K562 (cell line): ENCODE results near the gene CEP192. TPM values are rescaled to one million over a fixed set of nuclear protein-coding genes. Genes with fewer than 3 reads are reported as not detected.

Experiments
- ATAC-seq: fragments of 200-7000 bp; cut with Tn5 transposase; 3 replicates; pipeline ENCODE4 v1.9.1; 2020; ENCODE audit warnings: moderate library complexity
- BruUV-seq: library from RNA; stranded (reverse); fragments of 400-500 nt; replicated peaks from 2 replicates; lab custom pipeline; 2021; lab: Mats Ljungman, UMichigan
- CTCF ChIA-PET: fragments of 300-600 bp; formaldehyde crosslinking; extraction: SDS; loops from one replicate; lab custom pipeline; 2021; ENCODE audit warnings: low intra/inter-chr PET ratio; lab: Yijun Ruan, JAX
- POLR2A ChIA-PET: fragments of 300-600, 350-650 bp; sonication (Branson Sonifier 250); formaldehyde crosslinking; extraction: SDS; loops from one replicate; lab custom pipeline; 2021; ENCODE audit warnings: antibody characterized with exemption, inconsistent platforms; lab: Yijun Ruan, JAX
- DNase-seq, 4 experiments: peaks; one replicate each; pipeline versions ENCODE4 v3.0.0 to v3.0.0-alpha.2; 2011 to 2018; ENCODE audit warnings: low spot score in 3 of 4, mixed read lengths in 3 of 4; ENCODE audit errors: extremely low read depth in 1 of 4
- FAIRE-seq: peaks from 2 replicates; lab custom pipeline; 2011; peaks lifted over from hg19 to GRCh38; lab: Jason Lieb, UNC
- H2AFZ ChIP-seq: 2 replicates; pipeline ENCODE4 v1.6.0; 2011; ENCODE audit warnings: low read depth, low read length, control low read depth, inconsistent platforms
- H3K27ac ChIP-seq: fragments of 200-600 bp; 3 replicates; pipeline ENCODE4 v1.8.0; 2011; ENCODE audit warnings: low read depth, mild to moderate bottlenecking, control low read depth, inconsistent platforms, low read length, moderate library complexity, mixed read lengths; ENCODE audit errors: extremely low read depth
- H3K27me3 ChIP-seq, 2 experiments: fragments of 300-600 bp in 1 of 2; 2 replicates in 1 of 2; 3 replicates in 1 of 2; pipeline versions ENCODE4 v1.6.0 to v1.8.0; 2011; ENCODE audit warnings: inconsistent platforms in 2 of 2, low read length in 2 of 2, mild to moderate bottlenecking in 1 of 2, mixed read lengths in 1 of 2, moderate library complexity in 1 of 2; ENCODE audit not compliant: control insufficient read depth in 2 of 2, insufficient read depth in 2 of 2
- H3K36me3 ChIP-seq: fragments of 300-600 bp; 3 replicates; pipeline ENCODE4 v1.8.0; 2011; ENCODE audit warnings: mild to moderate bottlenecking, low read length, inconsistent platforms; ENCODE audit not compliant: control insufficient read depth, insufficient read depth
- H3K4me1 ChIP-seq, 2 experiments: fragments of 200-600 bp in 1 of 2; replicated peaks in 1 of 2; 2 replicates in 1 of 2; 3 replicates in 1 of 2; pipeline versions ENCODE4 v1.5.1 to v1.8.0; 2011; ENCODE audit warnings: inconsistent platforms in 2 of 2, low read length in 2 of 2, mild to moderate bottlenecking in 1 of 2, mixed read lengths in 1 of 2, moderate library complexity in 1 of 2; ENCODE audit not compliant: control insufficient read depth in 2 of 2, insufficient read depth in 2 of 2
- H3K4me2 ChIP-seq: 2 replicates; pipeline ENCODE4 v1.6.1; 2011; ENCODE audit warnings: low read length, control low read depth, inconsistent platforms, mixed read lengths; ENCODE audit not compliant: insufficient read depth
- H3K4me3 ChIP-seq: fragments of 200-600 bp; sonication (generic), shearing (Covaris generic); 2 replicates; pipeline ENCODE4 v1.5.1; 2016; ENCODE audit warnings: control low read depth, inconsistent platforms
- H3K79me2 ChIP-seq: fragments of 200-600 bp; 3 replicates; pipeline ENCODE4 v1.8.0; 2011; ENCODE audit warnings: low read length, inconsistent platforms; ENCODE audit not compliant: control insufficient read depth, insufficient read depth
- H3K9ac ChIP-seq, 2 experiments: 2 replicates each; pipeline versions ENCODE4 v1.6.0 to v1.6.1; 2011; ENCODE audit warnings: low read depth in 2 of 2, low read length in 2 of 2, control low read depth in 1 of 2, inconsistent platforms in 1 of 2, mild to moderate bottlenecking in 1 of 2, mixed read lengths in 1 of 2; ENCODE audit not compliant: insufficient read depth in 1 of 2
- H3K9me1 ChIP-seq: one replicate; pipeline ENCODE4 v1.6.0; 2011; ENCODE audit warnings: inconsistent platforms, mild to moderate bottlenecking, low read length, moderate library complexity; ENCODE audit not compliant: control insufficient read depth, insufficient read depth
- H3K9me3 ChIP-seq: replicated peaks from 2 replicates; pipeline ENCODE4 v1.5.1; 2011; ENCODE audit warnings: low read depth, low read length, inconsistent platforms; ENCODE audit not compliant: control insufficient read depth, insufficient read depth
- H4K20me1 ChIP-seq: replicated peaks from 2 replicates; pipeline ENCODE4 v1.6.1; 2011; ENCODE audit warnings: low read length, inconsistent platforms, mixed read lengths; ENCODE audit not compliant: control insufficient read depth, insufficient read depth
- BCOR ChIP-seq: fragments of 450-650 bp; IDR thresholded peaks from 2 replicates; pipeline ENCODE4 v1.6.1; 2016
- CBFB ChIP-seq: sonication (generic); formaldehyde crosslinking; IDR thresholded peaks from 2 replicates; pipeline ENCODE4 v1.4.0; 2020; ENCODE audit warnings: mild to moderate bottlenecking, missing genetic modification reagents
- CBX1 ChIP-seq: sonication (generic); IDR thresholded peaks from 2 replicates; pipeline ENCODE4 v1.6.1; 2016; ENCODE audit warnings: antibody characterized with exemption, low read depth, mild to moderate bottlenecking
- ETV6 ChIP-seq, 3 experiments: fragments of 150-350 bp in 1 of 3; sonication (generic) in 1 of 3; formaldehyde crosslinking in 1 of 3; IDR thresholded peaks; 2 replicates each; pipeline versions ENCODE4 v1.6.1 to v1.8.0; 2014 to 2022; ENCODE audit warnings: borderline replicate concordance in 2 of 3, low read depth in 2 of 3, antibody characterized with exemption in 1 of 3, low read length in 1 of 3, mild to moderate bottlenecking in 1 of 3, missing genetic modification reagents in 1 of 3
- GATAD2B ChIP-seq: fragments of 450-650 bp; IDR thresholded peaks from 2 replicates; pipeline ENCODE4 v1.6.1; 2017; ENCODE audit warnings: mild to moderate bottlenecking, borderline replicate concordance
- NR2F6 ChIP-seq: fragments of 450-650 bp; formaldehyde crosslinking; IDR thresholded peaks from 2 replicates; pipeline ENCODE4 v1.4.0; 2020; ENCODE audit warnings: mild to moderate bottlenecking
- POLR2H ChIP-seq: IDR thresholded peaks from 2 replicates; pipeline ENCODE4 v1.6.1; 2016; ENCODE audit warnings: missing genetic modification characterization, low read depth, mild to moderate bottlenecking, control low read depth, missing compliant biosample characterization, moderate library complexity
- POU5F1 ChIP-seq: fragments of 150-350 bp; IDR thresholded peaks from 2 replicates; pipeline ENCODE4 v1.6.1; 2014; ENCODE audit warnings: borderline replicate concordance, low read length, low read depth, mild to moderate bottlenecking; ENCODE audit not compliant: partially characterized antibody
- RFX5 ChIP-seq: IDR thresholded peaks from 2 replicates; pipeline ENCODE4 v1.6.1; 2011; ENCODE audit warnings: low read depth, mild to moderate bottlenecking, improper control_type of control experiment, low read length
- SETDB1 ChIP-seq: IDR thresholded peaks from one replicate; pipeline ENCODE4 v1.6.1; 2012; ENCODE audit warnings: low read length, control low read depth, inconsistent platforms
- SREBF2 ChIP-seq: sonication (generic); formaldehyde crosslinking; IDR thresholded peaks from 2 replicates; pipeline ENCODE4 v1.4.0; 2020; ENCODE audit warnings: mild to moderate bottlenecking, missing genetic modification reagents
- TBP ChIP-seq: optimal IDR thresholded peaks from 2 replicates; pipeline ENCODE3; 2011; ENCODE audit warnings: low read depth, low read length, improper control_type of control experiment
- ZNF134 ChIP-seq: fragments of 250-450 bp; sonication (Bioruptor Pico); conservative IDR thresholded peaks from 2 replicates; pipeline ENCODE4 v1.4.0; 2020
- ZNF41 ChIP-seq: fragments of 250-450 bp; sonication (Bioruptor Pico); conservative IDR thresholded peaks from 2 replicates; pipeline ENCODE4 v1.4.0; 2020; ENCODE audit warnings: mild to moderate bottlenecking
- WGBS: fragments of 100-300 bp; shearing (Covaris generic); methylation state at CpG from one replicate; pipeline ENCODE4 v1.1.6; 2016; ENCODE audit warnings: low coverage, mixed read lengths; ENCODE audit not compliant: insufficient coverage; ENCODE audit errors: missing lambda C conversion rate; 5-methylcytosine and 5-hydroxymethylcytosine counted together
- in situ Hi-C: fragments of 300-500 bp; cut with MboI; formaldehyde crosslinking; loops from 4 replicates; pipeline ENCODE4 v1.15.0; 2018; ENCODE audit warnings: inconsistent platforms, mixed read lengths
- intact Hi-C: fragments of 100-400 bp; cut with micrococcal nuclease; formaldehyde crosslinking; loops from 2 replicates; pipeline ENCODE4 v1.14.2; 2022
- polyA plus RNA-seq, 8 experiments: library from polyadenylated mRNA; depleted of rRNA in 4 of 8; stranded (reverse) in 5 of 8; unstranded in 3 of 8; fragments of >200 nt; fragmentation: Nextera tagmentation in 2 of 8; fragmentation: Illumina TruSeq in 1 of 8; extraction: Ambion mirVana in 2 of 8; extraction: Trizol in 1 of 8; gene quantifications; 2 replicates each; pipeline versions ENCODE4 v1.2.1 to v1.2.3, GENCODE V29; 2011 to 2014; ENCODE audit warnings: inconsistent platforms in 1 of 8, missing spikeins in 1 of 8
- total RNA-seq, 7 experiments: library from RNA; depleted of rRNA in 6 of 7; stranded (reverse); fragments of >200 nt in 6 of 7; fragmentation: Illumina TruSeq in 2 of 7; extraction: Trizol in 2 of 7; gene quantifications; 2 replicates each; pipeline versions ENCODE4 v1.2.1 to v1.2.3, GENCODE V29; 2011 to 2021; ENCODE audit warnings: low replicate concordance in 1 of 7
- TF ChIP-seq, protein P1 (sequence below): fragments of 250-450 bp; sonication (Bioruptor Pico); IDR thresholded peaks from 2 replicates; pipeline ENCODE4 v1.9.0; 2021; ENCODE audit warnings: mild to moderate bottlenecking
- TF ChIP-seq, protein P2 (sequence below), 3 experiments: fragments of 200-800 bp in 1 of 3; sonication (Bioruptor generic) in 1 of 3; sonication (generic) in 1 of 3; formaldehyde crosslinking in 1 of 3; IDR thresholded peaks; 2 replicates each; pipeline versions ENCODE4 v1.6.1 to v1.8.0; 2016 to 2022; ENCODE audit warnings: mild to moderate bottlenecking in 2 of 3, missing compliant biosample characterization in 2 of 3, missing genetic modification characterization in 2 of 3, missing genetic modification reagents in 1 of 3
- TF ChIP-seq, protein P3 (sequence below): sonication (generic); formaldehyde crosslinking; IDR thresholded peaks from 2 replicates; pipeline ENCODE4 v1.8.0; 2023; ENCODE audit warnings: missing genetic modification reagents, mild to moderate bottlenecking, borderline replicate concordance

The CEP192 gene
- total and polyA plus RNA-seq, 9 of the 15 experiments (the other 6 are each of a cell fraction or from before 2014, with no cell fraction given), result 14.4 to 54.4 (median 35.8) TPM

DNA sequence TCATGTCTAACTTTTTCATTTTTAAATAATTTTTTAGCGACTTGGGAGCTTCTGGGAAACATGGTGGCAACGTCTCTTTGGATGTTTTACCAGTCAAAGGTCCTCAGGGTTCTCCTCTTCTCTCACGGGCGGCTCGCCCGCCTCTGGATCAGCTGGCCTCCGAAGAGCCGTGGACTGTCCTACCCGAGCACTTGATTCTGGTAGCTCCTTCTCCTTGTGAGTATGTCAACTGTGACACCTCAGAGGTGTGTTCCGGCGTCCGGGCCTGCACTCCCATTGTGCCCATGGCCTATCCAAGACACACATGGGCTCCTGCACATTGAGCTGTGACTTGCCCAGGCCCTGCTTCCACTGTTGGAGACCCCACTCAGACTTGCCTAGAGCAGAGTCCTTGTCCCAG is 104.3 kb downstream of the CEP192 start:
- ChIA-PET CTCF (no interaction called here), POLR2A (interaction anchor here (0.6 to 1.1 kb wide), 2 partner anchors 10 to 426 kb away, joined by 3 to 4 read pairs; no protein-coding TSS in a partner anchor)
- no peak overlapping the region for H3K9ac ChIP-seq
- H4K20me1 ChIP-seq, result no peaks in the 10 kb centered on the region
- H3K36me3 ChIP-seq, result peaks cover 75% of the 10 kb centered on the region
- H3K4me1 ChIP-seq, result no peaks in the 10 kb centered on the region
- H3K4me2 ChIP-seq, result no peak overlapping the region
- H3K27me3 ChIP-seq, result no peaks in the 10 kb centered on the region
- intact Hi-C loops (no loop called here), in situ Hi-C loops (no loop called here)
- no peaks in the 10 kb centered on the region for H3K79me2 ChIP-seq
- no peak overlapping the region for H3K27ac ChIP-seq
- no peak for DNase-seq
- H3K9me3 ChIP-seq, result no peaks in the 10 kb centered on the region
- no peak for FAIRE-seq
- WGBS, result 96% methylated on average over 9 of the region's 12 CpGs
- BruUV-seq, result no TSS peak
- ATAC-seq, result no peak
- no peak overlapping the region for H3K4me3 ChIP-seq
- H2AFZ ChIP-seq, result no peak overlapping the region
- H3K9me1 ChIP-seq, result no peaks in the 10 kb centered on the region
- TF ChIP-seq NR2F6 (CRISPR knock-in tag), result no peak
- no peak for TF ChIP-seq ZNF41 (CRISPR knock-in tag)
- no peak for TF ChIP-seq SETDB1
- TF ChIP-seq CBX1, result no peak
- TF ChIP-seq SREBF2 (CRISPR knock-in tag), result no peak
- TF ChIP-seq TBP, result no peak
- TF ChIP-seq, protein P1, sequence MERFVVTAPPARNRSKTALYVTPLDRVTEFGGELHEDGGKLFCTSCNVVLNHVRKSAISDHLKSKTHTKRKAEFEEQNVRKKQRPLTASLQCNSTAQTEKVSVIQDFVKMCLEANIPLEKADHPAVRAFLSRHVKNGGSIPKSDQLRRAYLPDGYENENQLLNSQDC (CRISPR knock-in tag), result no peak
- TF ChIP-seq, protein P2, sequence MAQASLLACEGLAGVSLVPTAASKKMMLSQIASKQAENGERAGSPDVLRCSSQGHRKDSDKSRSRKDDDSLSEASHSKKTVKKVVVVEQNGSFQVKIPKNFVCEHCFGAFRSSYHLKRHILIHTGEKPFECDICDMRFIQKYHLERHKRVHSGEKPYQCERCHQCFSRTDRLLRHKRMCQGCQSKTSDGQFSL (CRISPR knock-in tag; IDR thresholded peaks at IDR 0.05), result no peak
- TF ChIP-seq, protein P2 (tag; IDR thresholded peaks at IDR 0.05), result no peak
- no peak for TF ChIP-seq POU5F1
- TF ChIP-seq, protein P3, sequence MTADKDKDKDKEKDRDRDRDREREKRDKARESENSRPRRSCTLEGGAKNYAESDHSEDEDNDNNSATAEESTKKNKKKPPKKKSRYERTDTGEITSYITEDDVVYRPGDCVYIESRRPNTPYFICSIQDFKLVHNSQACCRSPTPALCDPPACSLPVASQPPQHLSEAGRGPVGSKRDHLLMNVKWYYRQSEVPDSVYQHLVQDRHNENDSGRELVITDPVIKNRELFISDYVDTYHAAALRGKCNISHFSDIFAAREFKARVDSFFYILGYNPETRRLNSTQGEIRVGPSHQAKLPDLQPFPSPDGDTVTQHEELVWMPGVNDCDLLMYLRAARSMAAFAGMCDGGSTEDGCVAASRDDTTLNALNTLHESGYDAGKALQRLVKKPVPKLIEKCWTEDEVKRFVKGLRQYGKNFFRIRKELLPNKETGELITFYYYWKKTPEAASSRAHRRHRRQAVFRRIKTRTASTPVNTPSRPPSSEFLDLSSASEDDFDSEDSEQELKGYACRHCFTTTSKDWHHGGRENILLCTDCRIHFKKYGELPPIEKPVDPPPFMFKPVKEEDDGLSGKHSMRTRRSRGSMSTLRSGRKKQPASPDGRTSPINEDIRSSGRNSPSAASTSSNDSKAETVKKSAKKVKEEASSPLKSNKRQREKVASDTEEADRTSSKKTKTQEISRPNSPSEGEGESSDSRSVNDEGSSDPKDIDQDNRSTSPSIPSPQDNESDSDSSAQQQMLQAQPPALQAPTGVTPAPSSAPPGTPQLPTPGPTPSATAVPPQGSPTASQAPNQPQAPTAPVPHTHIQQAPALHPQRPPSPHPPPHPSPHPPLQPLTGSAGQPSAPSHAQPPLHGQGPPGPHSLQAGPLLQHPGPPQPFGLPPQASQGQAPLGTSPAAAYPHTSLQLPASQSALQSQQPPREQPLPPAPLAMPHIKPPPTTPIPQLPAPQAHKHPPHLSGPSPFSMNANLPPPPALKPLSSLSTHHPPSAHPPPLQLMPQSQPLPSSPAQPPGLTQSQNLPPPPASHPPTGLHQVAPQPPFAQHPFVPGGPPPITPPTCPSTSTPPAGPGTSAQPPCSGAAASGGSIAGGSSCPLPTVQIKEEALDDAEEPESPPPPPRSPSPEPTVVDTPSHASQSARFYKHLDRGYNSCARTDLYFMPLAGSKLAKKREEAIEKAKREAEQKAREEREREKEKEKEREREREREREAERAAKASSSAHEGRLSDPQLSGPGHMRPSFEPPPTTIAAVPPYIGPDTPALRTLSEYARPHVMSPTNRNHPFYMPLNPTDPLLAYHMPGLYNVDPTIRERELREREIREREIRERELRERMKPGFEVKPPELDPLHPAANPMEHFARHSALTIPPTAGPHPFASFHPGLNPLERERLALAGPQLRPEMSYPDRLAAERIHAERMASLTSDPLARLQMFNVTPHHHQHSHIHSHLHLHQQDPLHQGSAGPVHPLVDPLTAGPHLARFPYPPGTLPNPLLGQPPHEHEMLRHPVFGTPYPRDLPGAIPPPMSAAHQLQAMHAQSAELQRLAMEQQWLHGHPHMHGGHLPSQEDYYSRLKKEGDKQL (CRISPR knock-in tag), result no peak
- no peak for TF ChIP-seq ETV6 (IDR thresholded peaks at IDR 0.05; ENCODE audit: borderline replicate concordance in 1 of 2, low read depth in 2 of 2, low read length in 1 of 2)
- TF ChIP-seq ETV6 (CRISPR knock-in tag; IDR thresholded peaks at IDR 0.05; ENCODE audit: borderline replicate concordance), result no peak
- TF ChIP-seq POLR2H (tag), result no peak
- TF ChIP-seq ZNF134 (CRISPR knock-in tag), result no peak
- TF ChIP-seq GATAD2B, result no peak
- no peak for TF ChIP-seq BCOR
- no peak for TF ChIP-seq RFX5
- TF ChIP-seq CBFB (CRISPR knock-in tag), result no peak
